Retinal pigment epithelial cell (primary cell): ENCODE measurements around the gene COMP.
A peak's percentile ranks its signal among the peaks of the same experiment; 100 is the strongest.
"Not testable (repeated sequence)": the region's sequence is repeated elsewhere in the genome, so short reads cannot be mapped to it uniquely, and the experiment has no call there.

Experiments
- DNase-seq: peaks from one replicate; pipeline ENCODE4 v3.0.0-alpha.2; 2010; ENCODE audit warnings: low read depth
- H3K4me3 ChIP-seq: 2 replicates; pipeline ENCODE4 v1.5.1; 2011; ENCODE audit warnings: mild to moderate bottlenecking, low read length, control low read depth, moderate library complexity
- CTCF ChIP-seq: conservative IDR thresholded peaks from 2 replicates; pipeline ENCODE4 v1.5.1; 2011; ENCODE audit warnings: low read depth, low read length, control low read depth, inconsistent platforms

COMP gene

GRCh38 chr19:18814063-18814462 is 23.0 kb upstream of the COMP start:
- DNase-seq: no peak
- peak; percentile 27 for TF ChIP-seq CTCF
- no peak overlapping the region for H3K4me3 ChIP-seq

- DNase-seq, H3K4me3 ChIP-seq: not testable (repeated sequence)
Measured at GRCh38 chr19:18811638-18812037, 20.5 kb upstream of the COMP start.

- no peak for TF ChIP-seq CTCF
- no peak for DNase-seq
- no peak overlapping the region for H3K4me3 ChIP-seq
Measured at GRCh38 chr19:18809149-18809868, 18.2 kb upstream of the COMP start.

GRCh38 chr19:18807861-18808331 is 16.8 kb upstream of the COMP start:
- no peak for DNase-seq
- no peak for TF ChIP-seq CTCF
- H3K4me3 ChIP-seq: no peak overlapping the region

- no peak overlapping the region for H3K4me3 ChIP-seq
- TF ChIP-seq CTCF: no peak
- DNase-seq: no peak
Measured at GRCh38 chr19:18804643-18805042, 13.5 kb upstream of the COMP start.

- no peak for DNase-seq
- no peak overlapping the region for H3K4me3 ChIP-seq
- TF ChIP-seq CTCF: no peak
Measured at GRCh38 chr19:18804139-18804601, 13.1 kb upstream of the COMP start.

- no peak for DNase-seq
- H3K4me3 ChIP-seq: no peak overlapping the region
- TF ChIP-seq CTCF: no peak
Measured at GRCh38 chr19:18803550-18804138, 12.5 kb upstream of the COMP start.
